Measurements from ENCODE around the gene CRIM1. TPM values are rescaled to one million over a fixed set of nuclear protein-coding genes. Genes with fewer than 3 reads are reported as not detected.

The CRIM1 gene
- total RNA-seq, 4 donors from 2014 or later = 16.4 to 107 (median 29.9) TPM

DNA sequence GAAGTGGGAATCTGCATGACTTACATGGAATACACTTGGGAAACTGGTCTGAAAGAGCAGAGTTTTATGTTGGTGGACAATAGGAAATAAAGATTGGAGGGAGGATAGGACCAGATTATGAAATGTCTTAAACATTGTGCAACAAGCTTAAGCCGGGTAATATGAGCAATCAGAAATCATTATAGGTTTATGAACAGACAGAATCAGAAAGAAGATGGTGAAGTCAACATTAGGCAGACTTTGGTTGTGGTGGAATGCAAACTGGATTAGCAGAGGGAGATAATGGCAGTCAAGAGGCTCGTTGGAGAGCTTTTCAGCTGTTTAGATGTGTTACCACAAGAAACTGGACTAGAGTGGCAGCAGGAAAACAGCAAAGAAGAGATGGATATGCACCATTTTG lies 43.5 kb downstream of the CRIM1 start:
- H3K36me3 ChIP-seq = no peaks in the 10 kb centered on the region
- H3K27me3 ChIP-seq = no peaks in the 10 kb centered on the region
- TF ChIP-seq POLR2A (IDR thresholded peaks at IDR 0.05) (no peak), CTCF (IDR thresholded peaks at IDR 0.05) (no peak)
- H3K4me1 ChIP-seq = peaks cover under 1 to 52% (median 5%) of the 10 kb centered on the region in 3 donors
- WGBS, 2 donors = 58 to 68% methylated on average over 2 of the region's 2 CpGs
- H3K9me3 ChIP-seq = no peaks in the 10 kb centered on the region
- no peak overlapping the region for H3K27ac ChIP-seq
- no peak for DNase-seq
- no peak overlapping the region for H3K4me3 ChIP-seq
- intact Hi-C loops (cut with DNase I) = no loop called here

GRCh38 chr2:36403675-36404230 lies 48.2 kb downstream of the CRIM1 start:
- Histone ChIP-seq H3K27me3 (no peaks in the 10 kb centered on the region), H3K4me1 (peaks cover 10 to 72% (median 34%) of the 10 kb centered on the region in 3 donors), H3K27ac (peak overlapping the region in 3 of 4 donors; percentile 2 to 38 (median 16)), H3K4me3 (no peak overlapping the region), H3K36me3 (no peaks in the 10 kb centered on the region), H3K9me3 (no peaks in the 10 kb centered on the region)
- intact Hi-C loops (cut with DNase I) = no loop called here
- WGBS, 2 donors = 17 to 22% methylated on average over 1 of the region's 1 CpG
- no peak for TF ChIP-seq CTCF (IDR thresholded peaks at IDR 0.05)
- TF ChIP-seq POLR2A (IDR thresholded peaks at IDR 0.05) = no peak
- DNase-seq = no peak

DNA sequence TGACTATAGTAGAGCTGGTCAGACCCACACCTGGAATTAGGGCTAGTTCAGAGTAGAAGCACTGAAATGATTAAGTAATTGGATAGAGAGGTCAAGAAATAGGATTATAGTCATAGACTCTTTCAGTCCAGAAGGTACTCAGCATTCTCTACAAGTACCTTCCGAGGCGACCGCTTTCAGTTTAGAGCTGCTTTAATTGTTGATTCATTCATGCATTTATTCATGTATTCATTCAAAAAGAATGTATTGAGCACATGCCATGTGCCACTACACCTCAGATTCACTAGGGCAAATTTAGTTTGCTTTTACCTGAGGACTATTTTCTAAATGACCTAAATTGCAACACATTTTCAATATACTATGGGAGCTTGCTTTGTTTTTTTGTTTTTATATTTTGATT lies 48.7 kb downstream of the CRIM1 start:
- Histone ChIP-seq H3K4me3 (no peak overlapping the region), H3K27me3 (no peaks in the 10 kb centered on the region), H3K9me3 (no peaks in the 10 kb centered on the region), H3K27ac (peak overlapping the region in 1 of 4 donors; percentile 38), H3K4me1 (peaks cover 10 to 73% (median 39%) of the 10 kb centered on the region in 3 donors), H3K36me3 (no peaks in the 10 kb centered on the region)
- TF ChIP-seq CTCF (IDR thresholded peaks at IDR 0.05) (no peak), POLR2A (IDR thresholded peaks at IDR 0.05) (no peak)
- WGBS, 2 donors = 36 to 41% methylated on average over 3 of the region's 3 CpGs
- no peak for DNase-seq
- intact Hi-C loops (cut with DNase I) = no loop called here

- intact Hi-C loops (cut with DNase I) = no loop called here
- H3K9me3 ChIP-seq = no peaks in the 10 kb centered on the region
- no peak overlapping the region for H3K4me3 ChIP-seq
- no peak overlapping the region for H3K27ac ChIP-seq
- H3K4me1 ChIP-seq = peaks cover 10 to 77% (median 43%) of the 10 kb centered on the region in 3 donors
- WGBS, 2 donors = 77 to 80% methylated on average over 5 of the region's 5 CpGs
- no peak for TF ChIP-seq CTCF (IDR thresholded peaks at IDR 0.05)
- no peak for TF ChIP-seq POLR2A (IDR thresholded peaks at IDR 0.05)
- no peaks in the 10 kb centered on the region for H3K27me3 ChIP-seq
- H3K36me3 ChIP-seq = no peaks in the 10 kb centered on the region
- no peak for DNase-seq
Observed at GRCh38 chr2:36404754-36405153, 49.2 kb downstream of the CRIM1 start.

DNA sequence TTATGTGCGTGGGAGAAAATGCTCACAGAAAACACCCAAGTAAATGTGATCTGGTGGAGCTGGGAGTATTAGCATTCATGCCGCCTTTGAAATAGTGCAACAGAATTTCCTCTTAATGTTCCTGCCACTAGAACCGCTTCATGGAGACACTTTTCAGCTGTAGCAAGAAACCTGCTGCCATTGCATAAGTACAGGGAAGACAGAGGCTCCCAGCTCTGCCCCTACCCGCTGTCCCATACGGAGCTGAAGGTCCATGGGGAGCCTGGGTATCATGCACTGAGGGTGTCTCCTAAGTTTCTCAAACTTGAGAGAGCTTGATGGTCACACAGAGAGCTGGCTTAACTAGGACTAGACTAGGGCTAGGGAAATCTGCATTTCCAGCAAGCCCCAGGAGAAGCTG lies 49.6 kb downstream of the CRIM1 start:
- H3K27me3 ChIP-seq = no peaks in the 10 kb centered on the region
- no peak overlapping the region for H3K4me3 ChIP-seq
- WGBS, 2 donors = 64 to 94% methylated on average over 3 to 5 of the region's 5 CpGs
- no peak for DNase-seq
- no peaks in the 10 kb centered on the region for H3K36me3 ChIP-seq
- no peaks in the 10 kb centered on the region for H3K9me3 ChIP-seq
- intact Hi-C loops (cut with DNase I) = no loop called here
- peaks cover 10 to 81% (median 44%) of the 10 kb centered on the region in 3 donors for H3K4me1 ChIP-seq
- no peak overlapping the region for H3K27ac ChIP-seq
- no peak for TF ChIP-seq POLR2A (IDR thresholded peaks at IDR 0.05)
- TF ChIP-seq CTCF (IDR thresholded peaks at IDR 0.05) = no peak
